ENCODE measurements around the gene LASP1.
"Not testable (repeated sequence)": the region's sequence is repeated elsewhere in the genome, so short reads cannot be mapped to it uniquely, and the experiment has no call there.

Gene LASP1

DNA sequence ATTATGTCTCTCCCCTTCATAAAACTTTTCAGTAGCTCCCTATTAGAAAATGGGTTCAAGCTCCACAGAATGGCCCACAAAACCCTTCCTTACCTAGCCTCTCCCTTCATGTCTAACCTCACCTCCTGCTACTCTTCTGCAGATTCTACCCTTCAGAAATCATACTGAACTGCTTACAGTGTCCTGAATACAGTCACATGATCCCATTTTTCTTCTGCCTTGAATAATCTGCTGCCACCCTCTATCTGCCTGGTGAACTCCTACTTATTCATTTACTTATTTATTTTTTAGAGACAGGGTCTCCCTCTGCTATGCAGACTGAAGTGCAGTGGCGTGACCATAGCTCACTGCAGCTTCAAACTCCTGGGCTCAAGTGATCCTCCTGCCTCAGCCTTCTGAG lies 70.5 kb downstream of the LASP1 start:
- DNase-seq: no peak

GRCh38 chr17:38942696-38943334 lies 73.0 kb downstream of the LASP1 start:
- no peak for DNase-seq

DNA sequence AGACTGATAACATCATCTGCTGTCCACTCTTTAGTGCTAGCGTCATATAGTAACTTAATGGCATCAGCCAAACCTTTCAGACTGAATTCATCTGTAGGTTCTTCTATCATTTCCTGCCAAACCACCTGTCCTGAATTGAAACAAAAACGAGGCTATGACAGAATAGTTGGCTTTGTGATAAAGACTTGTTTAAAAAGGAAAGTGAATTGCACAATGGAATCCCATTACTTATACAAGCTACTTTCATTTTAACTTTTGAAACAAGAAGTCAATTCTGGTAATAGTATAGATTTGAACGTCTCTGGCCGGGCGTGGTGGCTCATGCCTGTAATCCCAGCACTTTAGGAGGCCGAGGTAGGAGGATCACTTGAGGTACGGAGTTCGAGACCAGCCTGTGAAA lies 73.7 kb downstream of the LASP1 start:
- DNase-seq: peak; percentile 53

GRCh38 chr17:38947189-38947588 lies 77.3 kb downstream of the LASP1 start:
- DNase-seq: no peak

GRCh38 chr17:38953800-38954199 lies 83.9 kb downstream of the LASP1 start:
- DNase-seq: not testable (repeated sequence)

DNA sequence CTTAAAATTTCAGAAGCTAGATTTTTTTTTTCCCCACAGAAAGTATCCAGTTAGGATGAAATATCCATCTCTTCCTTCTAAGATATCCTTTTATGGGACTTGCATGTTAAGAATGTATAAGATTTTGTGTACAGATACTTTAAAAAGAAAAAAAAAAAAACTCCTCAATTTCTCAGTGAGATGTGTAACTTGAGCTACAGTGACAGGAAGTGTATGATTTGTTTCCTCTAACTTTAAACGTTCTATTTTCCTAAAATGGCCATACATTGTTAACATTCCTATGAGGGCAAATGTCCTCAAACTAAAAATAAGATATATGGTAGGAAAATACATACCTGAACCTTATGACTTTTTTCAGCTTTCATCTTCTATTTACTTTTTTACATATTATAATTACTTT lies 88.5 kb downstream of the LASP1 start:
- DNase-seq: no peak

- no peak for DNase-seq
Measured at GRCh38 chr17:38958756-38959155, 88.9 kb downstream of the LASP1 start.

DNA sequence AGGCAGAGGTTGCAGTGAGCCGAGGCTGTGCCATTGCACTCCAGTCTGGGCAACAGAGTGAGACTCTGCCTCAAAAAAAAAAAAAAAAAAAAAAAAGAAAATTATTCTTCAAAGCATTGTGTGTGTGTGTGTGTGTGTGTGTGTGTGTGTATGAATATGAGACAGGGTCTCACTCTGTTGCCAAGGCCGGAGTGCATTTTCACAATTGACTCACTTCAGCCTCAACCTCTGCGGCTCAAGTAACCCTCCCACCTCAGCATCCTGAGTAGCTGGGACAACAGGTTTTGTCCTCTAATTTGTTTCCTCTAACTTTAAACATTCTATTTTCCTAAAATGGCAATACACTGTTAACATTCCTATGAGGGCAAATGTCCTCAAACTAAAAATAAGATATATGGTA lies 89.7 kb downstream of the LASP1 start:
- DNase-seq: no peak

DNA sequence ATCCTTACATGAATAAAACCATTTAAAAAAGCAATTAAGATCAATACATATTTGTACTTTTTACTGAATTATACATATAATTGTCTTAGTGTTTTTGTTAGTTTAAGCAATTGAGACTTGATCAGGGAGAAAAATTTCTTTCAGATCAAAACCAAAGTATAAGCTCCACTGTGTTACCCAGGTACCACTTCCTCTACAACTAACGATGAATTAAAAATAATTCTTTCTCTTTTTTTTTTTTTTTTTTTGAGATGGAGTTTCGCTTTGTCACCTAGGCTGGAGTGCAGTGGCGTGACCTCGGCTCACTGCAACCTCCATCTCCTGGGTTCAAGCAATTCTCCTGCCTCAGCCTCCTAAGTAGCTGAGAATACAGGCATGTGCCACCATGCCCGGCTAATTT lies 90.5 kb downstream of the LASP1 start:
- no peak for DNase-seq

GRCh38 chr17:38961413-38961812 lies 91.6 kb downstream of the LASP1 start:
- no peak for DNase-seq

- DNase-seq: no peak
Measured at GRCh38 chr17:38967290-38967738, 97.5 kb downstream of the LASP1 start, which contains the start of gene FBXO47. TSS of gene FBXO47 (minus strand) at chr17:38967403. CDS start at chr17:38963025, 4,378 bp downstream.

GRCh38 chr17:38969281-38969680 lies 99.4 kb downstream of the LASP1 start:
- no peak for DNase-seq

DNA sequence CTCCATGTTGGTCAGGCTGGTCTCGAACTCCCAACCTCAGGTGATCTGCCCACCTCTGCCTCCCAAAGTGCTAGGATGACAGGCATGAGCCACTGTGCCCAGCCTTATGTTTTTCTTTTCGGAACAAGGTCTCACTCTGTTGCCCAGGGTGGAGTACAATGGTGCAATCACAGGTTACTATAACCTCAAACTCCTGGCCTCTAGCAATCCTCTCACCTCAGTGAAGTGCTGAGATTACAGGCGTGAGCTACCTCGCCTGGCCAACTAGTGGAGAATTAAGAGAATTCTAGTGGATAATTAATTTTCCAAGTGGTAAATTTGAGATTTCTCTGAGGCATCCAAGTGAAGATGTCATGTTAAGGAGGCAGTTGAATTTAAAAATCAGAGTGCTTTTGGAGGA lies 100.3 kb downstream of the LASP1 start:
- DNase-seq: no peak

DNA sequence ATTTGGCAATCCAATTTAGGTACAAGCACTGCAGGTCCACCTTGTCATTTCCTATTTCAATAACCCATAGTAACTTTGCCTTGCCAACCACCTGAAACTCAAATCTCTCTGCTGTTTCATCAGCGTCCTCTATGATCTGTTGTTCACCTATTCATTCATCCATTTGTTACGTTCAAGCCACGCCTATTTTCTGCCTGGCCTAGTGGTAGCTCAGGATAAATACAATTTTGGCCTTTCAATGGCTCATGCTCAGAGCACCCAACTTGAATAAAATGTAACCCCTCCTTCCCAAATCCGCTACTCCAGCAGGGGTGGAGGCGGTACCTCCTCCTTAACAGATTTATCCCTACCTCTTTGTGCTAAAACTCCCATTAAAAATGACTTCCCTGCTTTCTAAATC lies 100.9 kb downstream of the LASP1 start:
- no peak for DNase-seq
